Retinal pigment epithelial cell (primary cell): ENCODE measurements around the gene BTLA.

ENCODE experiments used
- DNase-seq: peaks from one replicate; pipeline ENCODE4 v3.0.0-alpha.2; 2010; ENCODE audit warnings: low read depth
- H3K4me3 ChIP-seq: 2 replicates; pipeline ENCODE4 v1.5.1; 2011; ENCODE audit warnings: mild to moderate bottlenecking, low read length, control low read depth, moderate library complexity
- CTCF ChIP-seq: conservative IDR thresholded peaks from 2 replicates; pipeline ENCODE4 v1.5.1; 2011; ENCODE audit warnings: low read depth, low read length, control low read depth, inconsistent platforms

The BTLA gene

GRCh38 chr3:112486811-112487505, 12.3 kb downstream of the BTLA start:
- H3K4me3 ChIP-seq = no peak overlapping the region
- no peak for TF ChIP-seq CTCF
- no peak for DNase-seq

- no peak for DNase-seq
- no peak overlapping the region for H3K4me3 ChIP-seq
- TF ChIP-seq CTCF = no peak
Measured at GRCh38 chr3:112484352-112484751, 14.9 kb downstream of the BTLA start.

- DNase-seq = no peak
- no peak for TF ChIP-seq CTCF
- H3K4me3 ChIP-seq = no peak overlapping the region
Measured at GRCh38 chr3:112482675-112483074, 16.6 kb downstream of the BTLA start.

GRCh38 chr3:112481302-112481721, 18.0 kb downstream of the BTLA start:
- no peak overlapping the region for H3K4me3 ChIP-seq
- no peak for DNase-seq
- TF ChIP-seq CTCF = no peak

GRCh38 chr3:112477891-112478290, 21.4 kb downstream of the BTLA start:
- no peak overlapping the region for H3K4me3 ChIP-seq
- DNase-seq = no peak
- TF ChIP-seq CTCF = no peak

GRCh38 chr3:112476346-112476745, 22.9 kb downstream of the BTLA start:
- no peak for TF ChIP-seq CTCF
- DNase-seq = no peak
- H3K4me3 ChIP-seq = no peak overlapping the region

- DNase-seq = no peak
- TF ChIP-seq CTCF = no peak
- no peak overlapping the region for H3K4me3 ChIP-seq
Measured at GRCh38 chr3:112474796-112475195, 24.5 kb downstream of the BTLA start.
